Keratinocyte (primary cell): ENCODE data around the gene TMEM97.

Experiments used
- CTCF ChIP-seq, 3 experiments: IDR thresholded peaks in 1 of 3; conservative IDR thresholded peaks in 1 of 3; optimal IDR thresholded peaks in 1 of 3; 2 replicates in 2 of 3; 3 replicates in 1 of 3; pipeline versions ENCODE3 to v1.5.1; 2011; ENCODE audit warnings: low read length in 3 of 3, mild to moderate bottlenecking in 3 of 3, moderate library complexity in 2 of 3, control low read depth in 1 of 3, inconsistent platforms in 1 of 3; ENCODE audit not compliant: insufficient read depth in 2 of 3; ENCODE audit errors: extremely low read depth in 1 of 3
- EZH2 ChIP-seq: IDR thresholded peaks from one replicate; pipeline ENCODE4 v1.6.1; 2012; ENCODE audit warnings: inconsistent platforms, mild to moderate bottlenecking, low read length, moderate library complexity

GRCh38 chr17:28368915-28369683 is 50.1 kb downstream of the TMEM97 start:
- TF ChIP-seq CTCF (optimal IDR thresholded peaks at IDR 0.05 in 1 of 3, IDR thresholded peaks at IDR 0.05 in 1 of 3, conservative IDR thresholded peaks at IDR 0.05 in 1 of 3; ENCODE audit: extremely low read depth in 1 of 3, insufficient read depth in 2 of 3, low read length in 3 of 3) (no peak), EZH2 (no peak)
